ENCODE results near the gene MYO15B. TPM values are rescaled to one million over a fixed set of nuclear protein-coding genes. Genes with fewer than 3 reads are reported as not detected.

The MYO15B gene
- total and polyA plus RNA-seq, 2 of the 13 experiments (the other 11 are each of a cell fraction or from before 2014, with no cell fraction given), result 2.8 to 8.1 TPM

GRCh38 chr17:75542229-75542628 lies 45.4 kb upstream of the MYO15B start:
- peaks cover 14% of the 10 kb centered on the region for H3K79me2 ChIP-seq (ENCODE audit: insufficient read depth, low read length)
- no peak for FAIRE-seq
- H2AFZ ChIP-seq (ENCODE audit: low read length), result no peak overlapping the region
- TF ChIP-seq MYC (CRISPR knock-in tag; IDR thresholded peaks at IDR 0.05; ENCODE audit: borderline replicate concordance) (no peak), ZNF333 (CRISPR knock-in tag; IDR thresholded peaks at IDR 0.05; ENCODE audit: borderline replicate concordance) (no peak), ZNF670 (CRISPR knock-in tag; IDR thresholded peaks at IDR 0.05; ENCODE audit: borderline replicate concordance) (no peak), ZNF891 (CRISPR knock-in tag; IDR thresholded peaks at IDR 0.05) (peak; percentile 12; the same call in 1 of the 2 replicates), NR2F6 (IDR thresholded peaks at IDR 0.05) (no peak), NR2F6 (CRISPR knock-in tag; IDR thresholded peaks at IDR 0.05) (no peak), ZNF7 (CRISPR knock-in tag; IDR thresholded peaks at IDR 0.05) (no peak)
- no peaks in the 10 kb centered on the region for H3K9me3 ChIP-seq (ENCODE audit: low read length)
- H3K9ac ChIP-seq (ENCODE audit: insufficient read depth, low read depth, low read length), result no peak overlapping the region
- POLR2A ChIA-PET, result interaction anchor here (0.7 to 2.7 kb wide), 4 partner anchors 11 to 114 kb away, joined by 3 to 9 read pairs (median 4); partner anchors contain the start of gene TSEN54
- intact Hi-C loops (cut with micrococcal nuclease; ENCODE audit: unreplicated experiment) (no loop called here), in situ Hi-C loops (cut with HindIII; ENCODE audit: extremely low pct_ligation_motif_present, low pct_unique_long_range_greater_than_20kb) (no loop called here)
- no peaks in the 10 kb centered on the region for H3K27me3 ChIP-seq (ENCODE audit: control insufficient read depth in 1 of 2, insufficient read depth in 2 of 2, low read length in 2 of 2)
- H3K27ac ChIP-seq (ENCODE audit: extremely low read length, insufficient read depth, low read length), result no peak overlapping the region
- no peaks in the 10 kb centered on the region for H4K20me1 ChIP-seq (ENCODE audit: insufficient read depth, low read length)
- H3K4me2 ChIP-seq (ENCODE audit: low read depth, low read length), result no peak overlapping the region
- peaks cover 58% of the 10 kb centered on the region for H3K4me1 ChIP-seq (ENCODE audit: insufficient read depth, low read length)
- ATAC-seq, result no peak
- 96% methylated on average over 8 of the region's 8 CpGs for WGBS (ENCODE audit: low lambda C conversion rate)
- BruUV-seq (replicated peaks), result no TSS peak
- no peak overlapping the region for H3K4me3 ChIP-seq (replicated peaks in 1 of 3; ENCODE audit: insufficient read depth in 1 of 3, low read depth in 2 of 3, low read length in 3 of 3)
- peaks cover 4 to 18% of the 10 kb centered on the region in 2 experiments; a peak in 3 of 5 replicates for H3K36me3 ChIP-seq (replicated peaks in 1 of 2; ENCODE audit: control insufficient read depth in 1 of 2, insufficient read depth in 2 of 2, low read length in 2 of 2)
- no peak for DNase-seq (ENCODE audit: low spot score)
- CTCF ChIA-PET (ENCODE audit: low intra/inter-chr PET ratio, low total read pairs), result no interaction called here

GRCh38 chr17:75542728-75543336 lies 44.8 kb upstream of the MYO15B start:
- Histone ChIP-seq H3K9me3 (ENCODE audit: low read length) (no peaks in the 10 kb centered on the region), H3K9ac (ENCODE audit: insufficient read depth, low read depth, low read length) (no peak overlapping the region), H4K20me1 (ENCODE audit: insufficient read depth, low read length) (no peaks in the 10 kb centered on the region), H3K27me3 (ENCODE audit: control insufficient read depth in 1 of 2, insufficient read depth in 2 of 2, low read length in 2 of 2) (no peaks in the 10 kb centered on the region), H3K4me2 (ENCODE audit: low read depth, low read length) (no peak overlapping the region), H3K36me3 (replicated peaks in 1 of 2; ENCODE audit: control insufficient read depth in 1 of 2, insufficient read depth in 2 of 2, low read length in 2 of 2) (peaks cover 4 to 18% of the 10 kb centered on the region in 2 experiments; a peak in 3 of 5 replicates), H3K4me1 (ENCODE audit: insufficient read depth, low read length) (peaks cover 52% of the 10 kb centered on the region), H3K79me2 (ENCODE audit: insufficient read depth, low read length) (peaks cover 14% of the 10 kb centered on the region), H2AFZ (ENCODE audit: low read length) (no peak overlapping the region), H3K27ac (ENCODE audit: extremely low read length, insufficient read depth, low read length) (no peak overlapping the region), H3K4me3 (replicated peaks in 1 of 3; ENCODE audit: insufficient read depth in 1 of 3, low read depth in 2 of 3, low read length in 3 of 3) (no peak overlapping the region)
- in situ Hi-C loops (cut with HindIII; ENCODE audit: extremely low pct_ligation_motif_present, low pct_unique_long_range_greater_than_20kb) (no loop called here), intact Hi-C loops (cut with micrococcal nuclease; ENCODE audit: unreplicated experiment) (no loop called here)
- TF ChIP-seq HNRNPLL (IDR thresholded peaks at IDR 0.05; ENCODE audit: low read depth, low read length, poor library complexity, severe bottlenecking) (peak; percentile 3), ARID2 (CRISPR knock-in tag; IDR thresholded peaks at IDR 0.05; ENCODE audit: borderline replicate concordance) (no peak), NKX3-1 (CRISPR knock-in tag; IDR thresholded peaks at IDR 0.05) (no peak), RNF2 (conservative IDR thresholded peaks at IDR 0.05; ENCODE audit: low read depth) (no peak), ZNF331 (CRISPR knock-in tag; IDR thresholded peaks at IDR 0.05) (no peak)
- no peak for DNase-seq (ENCODE audit: low spot score)
- ATAC-seq, result no peak
- 92% methylated on average over 15 of the region's 15 CpGs for WGBS (ENCODE audit: low lambda C conversion rate)
- no peak for FAIRE-seq
- CTCF ChIA-PET (ENCODE audit: low intra/inter-chr PET ratio, low total read pairs), result no interaction called here
- no TSS peak for BruUV-seq (replicated peaks)
- POLR2A ChIA-PET, result interaction anchor here (1.5 to 2.7 kb wide), 3 partner anchors 10 to 27 kb away, joined by 3 to 9 read pairs (median 7); partner anchors contain the start of genes LLGL2 and TSEN54

All from HepG2 (cell line).